GM21529 (cell line): ENCODE data around the gene STK16.
"Not testable (repeated sequence)": the region's sequence is repeated elsewhere in the genome, so short reads cannot be mapped to it uniquely, and the experiment has no call there.

Experiments
- ATAC-seq: cut with Tn5 transposase; IDR thresholded peaks from one replicate; pipeline ENCODE4 v1.9.1; 2021; ENCODE audit not compliant: unreplicated experiment

Gene STK16, protein sequence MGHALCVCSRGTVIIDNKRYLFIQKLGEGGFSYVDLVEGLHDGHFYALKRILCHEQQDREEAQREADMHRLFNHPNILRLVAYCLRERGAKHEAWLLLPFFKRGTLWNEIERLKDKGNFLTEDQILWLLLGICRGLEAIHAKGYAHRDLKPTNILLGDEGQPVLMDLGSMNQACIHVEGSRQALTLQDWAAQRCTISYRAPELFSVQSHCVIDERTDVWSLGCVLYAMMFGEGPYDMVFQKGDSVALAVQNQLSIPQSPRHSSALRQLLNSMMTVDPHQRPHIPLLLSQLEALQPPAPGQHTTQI

GRCh38 chr2:219245148-219245898 is at the start of gene STK16, which contains the start of gene GLB1L:
Gene STK16 (plus strand): TSS chr2:219245479. CDS start chr2:219246000, 521 bp downstream.
Gene GLB1L (minus strand): TSS chr2:219245444. CDS start chr2:219243573, 1,871 bp downstream.
- peak; percentile 64 for ATAC-seq

GRCh38 chr2:219197388-219197787 is 47.9 kb upstream of the STK16 start:
- no peak for ATAC-seq

DNA sequence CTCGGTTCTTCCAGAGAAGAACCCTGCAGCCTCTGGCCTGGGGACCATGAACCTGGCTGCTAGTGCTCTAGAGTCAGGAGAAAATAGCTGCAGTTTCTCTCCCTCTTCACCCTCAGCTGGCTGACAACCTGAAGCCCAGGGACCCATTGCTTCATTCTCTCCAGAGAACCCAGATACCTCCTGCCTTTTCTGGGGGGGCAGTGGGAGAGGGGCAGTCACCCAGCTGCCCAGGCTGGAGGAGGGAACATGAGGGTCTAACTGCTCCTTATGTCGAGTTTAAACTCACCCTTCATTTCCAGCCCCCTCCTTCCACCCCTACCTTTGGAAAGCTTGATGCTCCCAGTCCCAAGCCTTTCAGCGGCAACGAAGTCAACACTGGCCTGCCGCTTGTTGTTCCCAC is 46.3 kb upstream of the STK16 start:
- ATAC-seq: no peak

- no peak for ATAC-seq
Measured at GRCh38 chr2:219199470-219200211, 45.6 kb upstream of the STK16 start.

DNA sequence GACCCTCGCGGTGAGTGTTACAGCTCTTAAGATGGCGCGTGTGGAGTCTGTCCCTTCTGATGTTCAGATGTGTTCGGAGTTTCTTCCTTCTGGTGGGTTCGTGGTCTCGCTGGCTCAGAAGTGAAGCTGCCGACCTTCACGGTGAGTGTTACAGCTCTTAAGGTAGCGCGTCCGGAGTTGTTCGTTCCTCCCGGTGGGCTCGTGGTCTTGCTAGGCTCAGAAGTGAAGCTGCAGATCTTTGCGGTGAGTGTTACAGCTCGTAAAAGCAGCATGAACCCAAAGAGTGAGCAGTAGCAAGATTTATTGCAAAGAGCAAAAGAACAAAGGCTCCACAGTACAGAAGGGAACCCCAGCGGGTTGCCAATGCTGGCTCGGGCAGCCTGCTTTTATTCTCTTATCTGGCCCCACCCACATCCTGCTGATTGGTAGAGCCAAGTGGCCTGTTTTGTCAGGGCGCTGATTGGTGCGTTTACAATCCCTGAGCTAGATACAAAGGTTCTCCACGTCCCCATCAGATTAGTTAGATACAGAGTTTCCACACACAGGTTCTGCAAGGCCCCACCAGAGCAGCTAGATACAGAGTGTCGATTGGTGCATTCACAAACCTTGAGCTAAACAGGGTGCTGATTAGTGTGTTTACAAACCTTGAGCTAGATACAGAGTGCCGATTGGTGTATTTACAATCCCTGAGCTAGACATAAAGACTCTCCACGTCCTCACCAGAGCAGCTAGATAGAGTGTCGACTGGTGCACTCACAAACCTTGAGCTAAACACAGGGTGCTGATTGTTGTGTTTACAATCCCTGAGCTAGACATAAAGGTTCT is 44.6 kb upstream of the STK16 start:
- not testable (repeated sequence) for ATAC-seq

DNA sequence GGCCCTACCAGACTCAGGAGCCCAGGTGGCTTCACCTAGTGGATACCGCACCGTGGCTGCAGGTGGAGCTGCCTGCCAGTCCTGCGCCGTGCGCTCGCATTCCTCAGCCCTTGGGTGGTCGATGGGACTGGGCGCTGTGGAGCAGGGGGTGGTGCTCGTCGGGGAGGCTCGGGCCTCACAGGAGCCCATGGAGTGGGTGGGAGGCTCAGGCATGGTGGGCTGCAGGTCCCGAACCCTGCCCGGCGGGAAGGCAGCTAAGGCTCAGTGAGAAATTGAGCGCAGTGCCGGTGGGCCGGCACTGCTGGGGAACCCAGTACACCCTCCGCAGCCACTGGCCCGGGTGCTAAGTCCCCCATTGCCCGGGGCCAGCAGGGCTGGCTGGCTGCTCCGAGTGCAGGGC is 43.9 kb upstream of the STK16 start:
- not testable (repeated sequence) for ATAC-seq

GRCh38 chr2:219204425-219205164 is 40.7 kb upstream of the STK16 start:
- no peak for ATAC-seq

- ATAC-seq: no peak
Measured at GRCh38 chr2:219205165-219205538, 40.1 kb upstream of the STK16 start.

- ATAC-seq: no peak
Measured at GRCh38 chr2:219205981-219206327, 39.3 kb upstream of the STK16 start.

- peak; percentile 96 for ATAC-seq
Measured at GRCh38 chr2:219206328-219207133, 38.7 kb upstream of the STK16 start, which contains the start of gene ZFAND2B. Gene ZFAND2B (plus strand): TSS chr2:219206782. CDS start chr2:219206988, 206 bp downstream.

- no peak for ATAC-seq
Measured at GRCh38 chr2:219207134-219207883, 38.0 kb upstream of the STK16 start.

GRCh38 chr2:219207884-219208740 is 37.2 kb upstream of the STK16 start:
- ATAC-seq: no peak

GRCh38 chr2:219209236-219210195 is 35.8 kb upstream of the STK16 start:
- no peak for ATAC-seq

GRCh38 chr2:219210196-219210885 is 34.9 kb upstream of the STK16 start:
- ATAC-seq: no peak

GRCh38 chr2:219210886-219211362 is 34.4 kb upstream of the STK16 start:
- ATAC-seq: no peak

GRCh38 chr2:219213026-219213415 is 32.3 kb upstream of the STK16 start:
- no peak for ATAC-seq
